Kidney epithelial cell (primary cell): Measurements from ENCODE around the gene POLD1. TPM values are rescaled to one million over a fixed set of nuclear protein-coding genes. Genes with fewer than 3 reads are reported as not detected.
A peak's percentile ranks its signal among the peaks of the same experiment; 100 is the strongest.

Source experiments
- DNase-seq: peaks from one replicate; pipeline ENCODE4 v3.0.0-alpha.2; 2010; ENCODE audit warnings: low read depth
- H3K27me3 ChIP-seq: 2 replicates; pipeline ENCODE4 v1.6.0; 2011; ENCODE audit warnings: low read length; ENCODE audit not compliant: control insufficient read depth, insufficient read depth
- H3K36me3 ChIP-seq: 2 replicates; pipeline ENCODE4 v1.5.1; 2011; ENCODE audit warnings: low read length; ENCODE audit not compliant: control insufficient read depth, insufficient read depth
- H3K4me3 ChIP-seq: 2 replicates; pipeline ENCODE4 v1.5.1; 2011; ENCODE audit warnings: low read depth, mild to moderate bottlenecking, control low read depth, low read length
- total RNA-seq: library from RNA; depleted of rRNA; stranded (reverse); fragments of >200 nt; gene quantifications from 2 replicates; pipeline ENCODE4 v1.2.3, GENCODE V29; 2015
- TF ChIP-seq, protein P1 (sequence below): IDR thresholded peaks from 2 replicates; pipeline ENCODE4 v1.5.1; 2011; ENCODE audit warnings: mild to moderate bottlenecking, moderate library complexity, low read length, control low read depth, inconsistent platforms; ENCODE audit not compliant: insufficient read depth, poor library complexity, severe bottlenecking

Gene POLD1
- total RNA-seq, 1 donor from 2014 or later, result 30.3 TPM

DNA sequence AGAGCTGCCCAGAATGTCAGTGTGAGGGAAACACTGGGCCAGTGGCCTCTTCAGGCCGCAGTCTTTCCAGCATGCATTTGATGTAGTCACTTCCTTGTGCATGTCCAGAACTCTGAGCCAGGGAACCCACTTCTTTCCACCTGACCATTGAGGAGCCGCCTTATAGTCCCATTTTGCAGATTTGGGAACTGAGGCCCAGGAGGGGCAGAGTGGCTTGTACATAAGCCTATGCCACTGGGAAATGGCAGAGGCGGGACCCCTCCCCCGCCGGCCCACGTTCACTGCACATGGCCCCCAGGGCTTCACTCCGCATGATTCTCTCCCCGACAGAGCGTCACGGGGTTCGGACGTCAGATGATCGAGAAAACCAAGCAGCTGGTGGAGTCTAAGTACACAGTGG is 28.9 kb downstream of the POLD1 start:
- DNase-seq, result no peak
- Histone ChIP-seq H3K4me3 (no peak overlapping the region), H3K27me3 (peaks cover 4% of the 10 kb centered on the region), H3K36me3 (no peaks in the 10 kb centered on the region)
- TF ChIP-seq, protein P1, sequence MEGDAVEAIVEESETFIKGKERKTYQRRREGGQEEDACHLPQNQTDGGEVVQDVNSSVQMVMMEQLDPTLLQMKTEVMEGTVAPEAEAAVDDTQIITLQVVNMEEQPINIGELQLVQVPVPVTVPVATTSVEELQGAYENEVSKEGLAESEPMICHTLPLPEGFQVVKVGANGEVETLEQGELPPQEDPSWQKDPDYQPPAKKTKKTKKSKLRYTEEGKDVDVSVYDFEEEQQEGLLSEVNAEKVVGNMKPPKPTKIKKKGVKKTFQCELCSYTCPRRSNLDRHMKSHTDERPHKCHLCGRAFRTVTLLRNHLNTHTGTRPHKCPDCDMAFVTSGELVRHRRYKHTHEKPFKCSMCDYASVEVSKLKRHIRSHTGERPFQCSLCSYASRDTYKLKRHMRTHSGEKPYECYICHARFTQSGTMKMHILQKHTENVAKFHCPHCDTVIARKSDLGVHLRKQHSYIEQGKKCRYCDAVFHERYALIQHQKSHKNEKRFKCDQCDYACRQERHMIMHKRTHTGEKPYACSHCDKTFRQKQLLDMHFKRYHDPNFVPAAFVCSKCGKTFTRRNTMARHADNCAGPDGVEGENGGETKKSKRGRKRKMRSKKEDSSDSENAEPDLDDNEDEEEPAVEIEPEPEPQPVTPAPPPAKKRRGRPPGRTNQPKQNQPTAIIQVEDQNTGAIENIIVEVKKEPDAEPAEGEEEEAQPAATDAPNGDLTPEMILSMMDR, result no peak

DNA sequence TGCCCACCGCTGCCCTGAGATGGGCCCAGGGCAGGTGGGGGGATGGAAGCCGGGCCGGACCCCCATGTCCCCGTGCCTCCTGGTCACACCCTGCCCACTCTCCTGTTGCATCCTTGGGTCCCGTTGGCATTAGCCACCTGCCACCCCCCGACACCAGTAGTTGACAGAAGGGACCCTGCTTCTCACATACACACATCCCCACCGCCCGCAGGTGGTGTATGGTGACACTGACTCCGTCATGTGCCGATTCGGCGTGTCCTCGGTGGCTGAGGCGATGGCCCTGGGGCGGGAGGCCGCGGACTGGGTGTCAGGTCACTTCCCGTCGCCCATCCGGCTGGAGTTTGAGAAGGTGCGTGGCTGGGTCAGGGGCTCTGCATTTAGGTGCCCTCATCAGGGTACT is 29.4 kb downstream of the POLD1 start:
- Histone ChIP-seq H3K36me3 (no peaks in the 10 kb centered on the region), H3K27me3 (peaks cover 8% of the 10 kb centered on the region), H3K4me3 (no peak overlapping the region)
- TF ChIP-seq, protein P1, result no peak
- DNase-seq, result no peak

DNA sequence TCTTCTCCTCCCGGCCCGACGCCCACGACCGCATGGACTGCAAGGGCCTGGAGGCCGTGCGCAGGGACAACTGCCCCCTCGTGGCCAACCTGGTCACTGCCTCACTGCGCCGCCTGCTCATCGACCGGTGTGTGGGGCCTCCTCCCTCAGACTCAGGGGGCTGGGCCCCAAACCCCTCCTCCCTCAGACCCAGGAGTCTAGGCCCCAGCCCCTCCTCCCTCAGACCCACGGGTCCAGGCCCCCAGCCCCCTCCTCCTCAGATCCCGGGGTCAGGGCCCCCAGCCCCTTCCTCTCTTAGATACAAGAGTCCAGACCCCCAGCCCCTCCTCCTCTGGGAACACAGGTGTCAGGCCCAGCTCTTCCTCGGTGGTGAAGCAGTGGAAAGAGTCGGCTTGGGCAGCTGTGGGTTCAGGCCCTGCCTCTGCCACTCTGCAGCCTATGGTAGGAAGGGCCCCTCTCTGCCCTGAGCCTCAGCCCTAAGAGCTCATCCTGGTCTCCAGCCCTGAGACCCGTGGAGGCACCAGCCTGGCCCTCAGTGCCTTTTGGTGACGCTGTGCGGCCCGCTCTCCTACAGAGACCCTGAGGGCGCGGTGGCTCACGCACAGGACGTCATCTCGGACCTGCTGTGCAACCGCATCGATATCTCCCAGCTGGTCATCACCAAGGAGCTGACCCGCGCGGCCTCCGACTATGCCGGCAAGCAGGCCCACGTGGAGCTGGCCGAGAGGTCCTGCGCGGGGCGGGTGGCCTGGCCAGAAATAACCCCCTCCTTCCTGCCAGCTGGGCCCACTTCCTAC is 30.9 kb downstream of the POLD1 start:
- TF ChIP-seq, protein P1, result peak; percentile 89
- no peak for DNase-seq
- peaks cover 23% of the 10 kb centered on the region for H3K27me3 ChIP-seq

DNA sequence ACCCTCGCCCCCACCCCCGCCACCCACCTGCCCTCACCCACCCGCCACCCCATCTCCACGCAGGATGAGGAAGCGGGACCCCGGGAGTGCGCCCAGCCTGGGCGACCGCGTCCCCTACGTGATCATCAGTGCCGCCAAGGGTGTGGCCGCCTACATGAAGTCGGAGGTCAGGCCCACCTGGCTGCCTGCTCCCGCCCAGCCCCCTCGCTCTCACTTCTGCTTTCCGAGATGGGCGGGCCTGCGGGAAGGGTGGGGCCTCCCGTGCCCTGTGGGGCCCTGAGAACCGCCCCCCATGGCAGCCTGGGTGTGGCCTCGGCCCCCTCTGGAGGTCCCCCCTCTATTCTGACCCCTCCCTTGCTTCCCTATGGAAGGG is 31.5 kb downstream of the POLD1 start:
- H3K4me3 ChIP-seq, result no peak overlapping the region
- H3K27me3 ChIP-seq, result peaks cover 23% of the 10 kb centered on the region
- DNase-seq, result no peak
- TF ChIP-seq, protein P1, result no peak
- no peaks in the 10 kb centered on the region for H3K36me3 ChIP-seq

More for the DNA sequence above, 30.9 kb downstream of the POLD1 start:
- Histone ChIP-seq H3K4me3 (no peak overlapping the region), H3K36me3 (no peaks in the 10 kb centered on the region)

DNA sequence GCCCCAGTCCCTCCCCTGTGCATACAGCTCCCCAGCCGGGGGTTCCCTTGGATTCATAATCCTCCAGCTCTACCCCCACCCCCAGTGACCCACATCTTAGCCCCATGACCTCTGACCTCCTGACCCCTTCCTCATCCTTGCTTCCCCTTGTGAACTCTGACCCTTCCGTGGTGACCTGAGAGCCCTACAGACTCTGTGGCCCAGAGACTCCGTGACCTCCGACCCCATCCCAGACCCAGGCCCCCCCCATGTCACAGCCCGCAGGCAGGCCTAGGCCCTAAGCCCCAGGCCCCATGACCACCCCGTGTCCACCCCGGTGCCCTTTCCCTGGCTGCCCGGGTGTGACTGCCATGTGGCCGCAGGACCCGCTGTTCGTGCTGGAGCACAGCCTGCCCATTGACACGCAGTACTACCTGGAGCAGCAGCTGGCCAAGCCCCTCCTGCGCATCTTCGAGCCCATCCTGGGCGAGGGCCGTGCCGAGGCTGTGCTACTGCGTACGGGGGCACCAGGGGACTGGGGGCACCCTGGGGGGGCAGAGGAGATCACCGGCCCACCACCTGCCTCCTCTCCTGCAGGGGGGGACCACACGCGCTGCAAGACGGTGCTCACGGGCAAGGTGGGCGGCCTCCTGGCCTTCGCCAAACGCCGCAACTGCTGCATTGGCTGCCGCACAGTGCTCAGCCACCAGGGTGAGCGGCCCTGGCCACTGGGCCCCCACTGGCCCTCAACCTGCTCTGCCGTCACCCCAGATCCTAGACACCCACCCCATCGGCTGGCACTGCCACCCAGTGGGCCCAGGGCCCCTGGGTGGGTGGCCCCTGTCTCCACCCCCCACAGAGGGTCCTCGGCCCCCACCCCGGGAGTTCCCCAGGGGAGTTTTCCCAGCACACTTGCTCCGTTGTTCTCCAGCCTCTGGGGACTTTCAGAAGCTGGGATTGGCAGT is 32.2 kb downstream of the POLD1 start:
- TF ChIP-seq, protein P1, result no peak

More for the DNA sequence above, 32.2 kb downstream of the POLD1 start:
- H3K4me3 ChIP-seq, result no peak overlapping the region
- no peak for DNase-seq
- H3K36me3 ChIP-seq, result no peaks in the 10 kb centered on the region
- peaks cover 23% of the 10 kb centered on the region for H3K27me3 ChIP-seq
